Measurements from ENCODE around the gene PRDM11.

PRDM11 gene

GRCh38 chr11:45142241-45143055, 4.0 kb upstream of the PRDM11 start:
- no peak for DNase-seq

- no peak for DNase-seq
Observed at GRCh38 chr11:45143494-45143893, 2.9 kb upstream of the PRDM11 start.

- DNase-seq = no peak
Observed at GRCh38 chr11:45144126-45145082, 2.0 kb upstream of the PRDM11 start.

DNA sequence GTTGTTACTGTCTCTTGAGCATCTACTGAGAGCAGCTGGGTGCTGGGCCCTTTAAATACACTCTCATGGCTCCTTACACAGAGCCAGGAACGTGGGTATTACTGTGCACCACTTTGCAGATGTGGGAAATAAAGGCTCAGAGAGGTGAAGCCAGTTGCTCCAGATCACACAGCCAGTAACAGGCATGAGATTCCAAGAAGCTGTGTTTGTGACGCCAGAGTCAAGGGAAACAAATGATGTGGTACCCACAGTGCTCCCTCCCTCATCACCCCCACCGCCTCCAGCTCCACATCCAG, 1.4 kb upstream of the PRDM11 start:
- no peak for DNase-seq

DNA sequence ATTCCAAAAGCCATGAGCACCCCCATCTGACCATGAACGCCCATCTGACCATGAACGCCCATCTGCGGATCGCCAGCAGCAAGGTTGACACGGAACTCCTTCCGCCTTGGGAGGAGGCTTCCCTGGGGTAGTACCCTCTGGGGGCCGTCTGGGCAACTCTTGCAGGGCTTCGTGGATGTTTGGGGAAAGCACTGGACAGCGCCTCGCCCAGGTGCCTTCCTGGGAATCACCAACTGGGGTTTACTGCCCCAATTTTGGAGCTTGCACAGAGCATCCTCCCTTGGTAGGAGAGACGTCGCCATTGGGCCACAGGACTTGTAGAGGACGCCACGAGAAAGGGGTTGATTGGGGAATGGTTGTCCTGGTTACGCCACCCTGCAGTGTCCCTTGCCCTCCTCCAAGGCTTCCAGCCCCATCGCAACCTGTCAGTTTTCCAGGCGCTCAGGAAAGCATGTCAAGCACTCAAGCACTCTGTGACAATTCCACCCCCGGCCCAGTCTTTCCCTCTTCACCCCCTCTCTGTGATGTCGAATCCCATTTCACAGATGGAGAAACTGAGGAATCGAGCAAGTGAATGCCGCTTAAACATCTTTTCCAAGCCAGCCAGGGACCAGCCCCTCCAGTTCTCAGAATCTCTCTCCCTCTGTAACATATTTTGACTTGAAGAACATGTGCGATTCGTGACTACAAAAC, 914 bp upstream of the PRDM11 start:
- no peak for DNase-seq

GRCh38 chr11:45147017-45147728, 734 bp downstream of the PRDM11 start:
- DNase-seq = peak; percentile 90

DNA sequence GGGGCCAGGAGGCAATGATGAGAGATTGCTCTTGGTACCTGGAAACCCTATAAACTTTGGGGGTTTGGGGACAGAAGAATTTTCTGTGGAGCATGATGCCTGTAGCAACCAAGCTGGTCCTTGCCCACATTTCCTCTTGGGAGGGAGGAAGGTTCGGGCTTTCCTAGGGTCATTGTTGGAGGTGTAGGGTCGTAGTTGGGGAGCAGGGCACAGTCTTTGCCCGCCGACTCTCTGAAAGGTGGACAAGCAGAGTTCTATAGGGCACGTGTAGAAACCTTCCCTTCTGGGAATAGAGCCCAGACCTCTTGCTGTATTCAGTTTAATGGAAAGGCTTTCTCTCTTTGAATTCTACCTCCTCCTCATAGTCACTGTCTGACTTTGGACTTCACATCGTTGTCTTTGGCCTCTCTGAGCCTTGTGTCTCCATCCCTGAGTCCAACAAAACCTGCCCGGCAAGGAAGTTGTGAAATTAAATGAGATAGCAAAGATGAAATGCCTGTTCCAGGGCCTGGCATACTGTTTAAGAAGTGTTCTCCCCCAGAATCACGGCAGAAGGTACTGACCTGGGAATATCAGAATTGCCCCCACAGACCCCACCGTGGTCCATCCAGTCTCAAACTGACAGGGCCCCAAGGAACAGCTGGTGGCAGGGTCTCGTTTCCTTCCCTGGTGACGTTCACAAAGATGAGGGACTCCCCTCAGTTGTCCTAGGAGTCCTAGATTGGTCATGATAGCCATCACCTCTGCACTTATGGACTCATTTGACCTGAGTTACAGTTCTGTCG, 1.6 kb downstream of the PRDM11 start:
- no peak for DNase-seq

- DNase-seq = no peak
Observed at GRCh38 chr11:45149483-45150056, 3.1 kb downstream of the PRDM11 start.

DNA sequence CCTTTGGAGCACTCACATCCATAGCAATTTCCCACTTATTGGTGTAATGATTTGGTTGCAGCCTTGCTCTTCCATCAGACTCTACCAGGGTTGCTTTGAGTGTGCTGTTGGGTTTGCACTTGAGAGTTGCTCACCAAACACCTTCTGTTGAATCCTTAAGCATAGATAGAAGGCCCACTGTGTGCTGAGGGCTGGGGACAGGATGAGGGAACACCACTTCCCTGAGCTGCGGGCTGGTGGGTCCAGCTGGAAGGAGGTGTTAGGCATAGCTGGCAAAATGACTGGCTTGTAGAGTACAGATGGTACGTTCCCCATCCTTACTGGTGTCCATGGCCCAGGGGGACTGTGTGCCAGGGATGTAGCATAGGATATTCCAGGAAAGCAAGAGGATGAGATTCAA, 3.9 kb downstream of the PRDM11 start:
- no peak for DNase-seq

GRCh38 chr11:45150943-45151342, 4.5 kb downstream of the PRDM11 start:
- no peak for DNase-seq

DNA sequence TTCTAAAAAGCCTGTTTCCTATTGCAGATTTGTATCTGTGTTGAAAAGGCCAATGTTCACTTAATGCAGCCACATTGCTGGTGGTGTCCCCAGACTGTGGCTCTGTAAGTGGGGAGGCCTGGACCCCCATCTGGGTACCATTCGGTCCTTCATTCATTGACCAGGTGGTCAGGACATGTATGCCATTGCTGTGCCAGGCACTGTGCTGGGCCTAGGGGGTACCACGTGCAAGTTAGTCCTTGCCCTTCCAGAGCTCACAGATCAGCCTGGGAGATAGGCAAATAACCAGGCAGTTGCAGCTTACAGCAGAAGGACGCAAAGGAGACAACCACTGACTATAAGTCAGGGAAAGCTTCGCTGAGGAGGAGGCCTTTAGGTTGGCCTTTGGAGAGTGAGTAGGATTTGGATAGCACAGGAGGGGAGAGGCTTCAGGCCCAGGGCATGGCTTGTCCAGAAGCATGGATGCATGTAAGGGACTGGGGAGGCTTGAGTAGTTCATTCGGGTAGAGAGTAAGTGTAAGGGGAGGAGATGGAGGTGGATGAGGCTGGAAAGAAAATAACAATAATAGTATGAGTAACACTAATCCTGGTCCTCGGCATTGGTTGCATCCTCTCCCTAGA, 5.0 kb downstream of the PRDM11 start:
- DNase-seq = no peak

- DNase-seq = no peak
Observed at GRCh38 chr11:45152740-45153595, 6.5 kb downstream of the PRDM11 start.

GRCh38 chr11:45154276-45154675, 7.8 kb downstream of the PRDM11 start:
- DNase-seq = no peak

- DNase-seq = no peak
Observed at GRCh38 chr11:45155058-45155551, 8.7 kb downstream of the PRDM11 start.

GRCh38 chr11:45155627-45156180, 9.3 kb downstream of the PRDM11 start:
- DNase-seq = no peak

GRCh38 chr11:45156201-45156600, 9.8 kb downstream of the PRDM11 start:
- no peak for DNase-seq

- DNase-seq = no peak
Observed at GRCh38 chr11:45156741-45157140, 10.3 kb downstream of the PRDM11 start.

GRCh38 chr11:45157247-45158209, 11.1 kb downstream of the PRDM11 start:
- no peak for DNase-seq

All from NCI-H2171 treated with DMSO at 0.1 percent for 48 hours (cell line).